ENCODE data around the gene RAP1A. TPM values are rescaled to one million over a fixed set of nuclear protein-coding genes. Genes with fewer than 3 reads are reported as not detected.

Gene RAP1A
- total RNA-seq, 4 donors from 2014 or later, result 171 to 325 (median 216) TPM

- intact Hi-C loops (cut with DNase I), result no loop called here
- H3K4me3 ChIP-seq, result peak overlapping the region in 1 of 4 donors; percentile 21
These were observed 27.7 kb upstream of the RAP1A start for GRCh38 chr1:111591937-111592336.

GRCh38 chr1:111592389-111593361 is 26.9 kb upstream of the RAP1A start:
- Histone ChIP-seq H3K27ac (replicated peaks in 1 of 4) (peak overlapping the region; percentile 77 to 85 (median 81)), H3K9me3 (no peaks in the 10 kb centered on the region), H3K36me3 (no peaks in the 10 kb centered on the region), H3K27me3 (no peaks in the 10 kb centered on the region), H3K4me3 (peak overlapping the region in 3 of 4 donors; percentile 17 to 28 (median 21)), H3K4me1 (peaks cover 41 to 64% (median 61%) of the 10 kb centered on the region in 4 donors)
- intact Hi-C loops (cut with DNase I), result no loop called here
- TF ChIP-seq POLR2AphosphoS5 (IDR thresholded peaks at IDR 0.05) (peak in 1 of 2 donors; percentile 63), EP300 (IDR thresholded peaks at IDR 0.05) (no peak)
- peak; percentile 97 for DNase-seq (ENCODE audit: extremely low spot score)
- 10% methylated on average over 11 of the region's 11 CpGs for WGBS

More at GRCh38 chr1:111591937-111592336, 27.7 kb upstream of the RAP1A start:
- H3K27me3 ChIP-seq, result no peaks in the 10 kb centered on the region
- H3K27ac ChIP-seq (replicated peaks in 1 of 4), result peak overlapping the region; percentile 77 to 85 (median 81)
- H3K36me3 ChIP-seq, result no peaks in the 10 kb centered on the region
- DNase-seq (ENCODE audit: extremely low spot score), result no peak
- H3K9me3 ChIP-seq, result no peaks in the 10 kb centered on the region
- WGBS, result 30% methylated on average over 6 of the region's 6 CpGs
- TF ChIP-seq EP300 (IDR thresholded peaks at IDR 0.05), result no peak
- TF ChIP-seq CTCF (IDR thresholded peaks at IDR 0.05), result no peak
- no peak for TF ChIP-seq POLR2AphosphoS5 (IDR thresholded peaks at IDR 0.05)
- no peak for TF ChIP-seq POLR2A (IDR thresholded peaks at IDR 0.05; ENCODE audit: low read depth)
- peaks cover 41 to 57% (median 53%) of the 10 kb centered on the region in 4 donors for H3K4me1 ChIP-seq

- WGBS, result 60% methylated on average over 5 of the region's 5 CpGs
- no peaks in the 10 kb centered on the region for H3K9me3 ChIP-seq
- peaks cover 41 to 74% (median 71%) of the 10 kb centered on the region in 4 donors for H3K4me1 ChIP-seq
- H3K4me3 ChIP-seq, result peak overlapping the region in 3 of 4 donors; percentile 17 to 28 (median 21)
- intact Hi-C loops (cut with DNase I), result no loop called here
- no peaks in the 10 kb centered on the region for H3K36me3 ChIP-seq
- peak; percentile 24 for DNase-seq (ENCODE audit: extremely low spot score)
- H3K27me3 ChIP-seq, result no peaks in the 10 kb centered on the region
- TF ChIP-seq CTCF (IDR thresholded peaks at IDR 0.05) (no peak), POLR2AphosphoS5 (IDR thresholded peaks at IDR 0.05) (no peak), POLR2A (IDR thresholded peaks at IDR 0.05; ENCODE audit: low read depth) (no peak), EP300 (IDR thresholded peaks at IDR 0.05) (no peak)
- H3K27ac ChIP-seq (replicated peaks in 1 of 4), result peak overlapping the region; percentile 77 to 85 (median 81)
These were observed 25.9 kb upstream of the RAP1A start for GRCh38 chr1:111593403-111594305.

GRCh38 chr1:111594306-111594693 is 25.3 kb upstream of the RAP1A start:
- 85% methylated on average over 4 of the region's 4 CpGs for WGBS
- no peak overlapping the region for H3K4me3 ChIP-seq
- no peaks in the 10 kb centered on the region for H3K27me3 ChIP-seq
- no peaks in the 10 kb centered on the region for H3K36me3 ChIP-seq
- H3K9me3 ChIP-seq, result no peaks in the 10 kb centered on the region
- intact Hi-C loops (cut with DNase I), result no loop called here
- TF ChIP-seq EP300 (IDR thresholded peaks at IDR 0.05) (no peak), CTCF (IDR thresholded peaks at IDR 0.05) (no peak), POLR2AphosphoS5 (IDR thresholded peaks at IDR 0.05) (no peak), POLR2A (IDR thresholded peaks at IDR 0.05; ENCODE audit: low read depth) (no peak)
- peak overlapping the region; percentile 77 to 85 (median 81) for H3K27ac ChIP-seq (replicated peaks in 1 of 4)
- H3K4me1 ChIP-seq, result peaks cover 41 to 78% (median 73%) of the 10 kb centered on the region in 4 donors
- DNase-seq (ENCODE audit: extremely low spot score), result peak; percentile 10

Measured in esophagus muscularis mucosa (tissue), 4 donors.